HEK293 (cell line): ENCODE measurements around the gene SSH3.

Source experiments
- ATF2 ChIP-seq: fragments of 450-650 bp; formaldehyde crosslinking; IDR thresholded peaks from 2 replicates; pipeline ENCODE4 v1.5.1; 2016; ENCODE audit warnings: missing biosample characterization, missing genetic modification characterization, low read depth
- EGR2 ChIP-seq: fragments of 450-650 bp; formaldehyde crosslinking; IDR thresholded peaks from 2 replicates; pipeline ENCODE4 v1.5.1; 2016; ENCODE audit warnings: low read depth, missing biosample characterization, missing genetic modification characterization
- FEZF1 ChIP-seq: fragments of 450-650 bp; formaldehyde crosslinking; IDR thresholded peaks from 2 replicates; pipeline ENCODE4 v1.5.1; 2016; ENCODE audit warnings: missing biosample characterization, missing genetic modification characterization
- KLF16 ChIP-seq: fragments of 450-650 bp; formaldehyde crosslinking; IDR thresholded peaks from 2 replicates; pipeline ENCODE4 v1.5.1; 2017; ENCODE audit warnings: missing biosample characterization, missing genetic modification characterization
- YY1 ChIP-seq: fragments of 450-650 bp; formaldehyde crosslinking; IDR thresholded peaks from 2 replicates; pipeline ENCODE4 v1.5.1; 2018; ENCODE audit warnings: missing biosample characterization, missing genetic modification characterization
- ZNF112 ChIP-seq: fragments of 450-650 bp; formaldehyde crosslinking; IDR thresholded peaks from 2 replicates; pipeline ENCODE4 v1.5.0; 2017; ENCODE audit warnings: missing biosample characterization, missing genetic modification characterization
- ZNF335 ChIP-seq: fragments of 450-650 bp; formaldehyde crosslinking; conservative IDR thresholded peaks from 2 replicates; pipeline ENCODE4 v1.5.1; 2016; ENCODE audit warnings: missing biosample characterization, missing genetic modification characterization
- ZNF76 ChIP-seq: fragments of 450-650 bp; formaldehyde crosslinking; IDR thresholded peaks from 2 replicates; pipeline ENCODE4; 2016; ENCODE audit warnings: low read depth, missing biosample characterization, missing genetic modification characterization, borderline replicate concordance
- TF ChIP-seq, protein P1 (sequence below): fragments of 450-650 bp; IDR thresholded peaks from 2 replicates; pipeline ENCODE4 v1.5.1; 2018; ENCODE audit warnings: missing biosample characterization, mild to moderate bottlenecking, missing genetic modification characterization
- TF ChIP-seq, protein P2 (sequence below): fragments of 450-650 bp; formaldehyde crosslinking; IDR thresholded peaks from 2 replicates; pipeline ENCODE4 v1.5.1; 2016; ENCODE audit warnings: missing biosample characterization, missing genetic modification characterization
- TF ChIP-seq, protein P3 (sequence below): fragments of 450-650 bp; formaldehyde crosslinking; IDR thresholded peaks from 2 replicates; pipeline ENCODE4 v1.5.1; 2016; ENCODE audit warnings: missing biosample characterization, missing genetic modification characterization

GRCh38 chr11:67301313-67301921 lies 1.9 kb upstream of the SSH3 start:
- TF ChIP-seq ZNF112: no peak
- no peak for TF ChIP-seq ZNF76 (tag by site-specific recombination)
- TF ChIP-seq, protein P1, sequence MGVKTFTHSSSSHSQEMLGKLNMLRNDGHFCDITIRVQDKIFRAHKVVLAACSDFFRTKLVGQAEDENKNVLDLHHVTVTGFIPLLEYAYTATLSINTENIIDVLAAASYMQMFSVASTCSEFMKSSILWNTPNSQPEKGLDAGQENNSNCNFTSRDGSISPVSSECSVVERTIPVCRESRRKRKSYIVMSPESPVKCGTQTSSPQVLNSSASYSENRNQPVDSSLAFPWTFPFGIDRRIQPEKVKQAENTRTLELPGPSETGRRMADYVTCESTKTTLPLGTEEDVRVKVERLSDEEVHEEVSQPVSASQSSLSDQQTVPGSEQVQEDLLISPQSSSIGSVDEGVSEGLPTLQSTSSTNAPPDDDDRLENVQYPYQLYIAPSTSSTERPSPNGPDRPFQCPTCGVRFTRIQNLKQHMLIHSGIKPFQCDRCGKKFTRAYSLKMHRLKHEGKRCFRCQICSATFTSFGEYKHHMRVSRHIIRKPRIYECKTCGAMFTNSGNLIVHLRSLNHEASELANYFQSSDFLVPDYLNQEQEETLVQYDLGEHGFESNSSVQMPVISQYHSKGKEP (tag by site-specific recombination): no peak
- TF ChIP-seq, protein P2, sequence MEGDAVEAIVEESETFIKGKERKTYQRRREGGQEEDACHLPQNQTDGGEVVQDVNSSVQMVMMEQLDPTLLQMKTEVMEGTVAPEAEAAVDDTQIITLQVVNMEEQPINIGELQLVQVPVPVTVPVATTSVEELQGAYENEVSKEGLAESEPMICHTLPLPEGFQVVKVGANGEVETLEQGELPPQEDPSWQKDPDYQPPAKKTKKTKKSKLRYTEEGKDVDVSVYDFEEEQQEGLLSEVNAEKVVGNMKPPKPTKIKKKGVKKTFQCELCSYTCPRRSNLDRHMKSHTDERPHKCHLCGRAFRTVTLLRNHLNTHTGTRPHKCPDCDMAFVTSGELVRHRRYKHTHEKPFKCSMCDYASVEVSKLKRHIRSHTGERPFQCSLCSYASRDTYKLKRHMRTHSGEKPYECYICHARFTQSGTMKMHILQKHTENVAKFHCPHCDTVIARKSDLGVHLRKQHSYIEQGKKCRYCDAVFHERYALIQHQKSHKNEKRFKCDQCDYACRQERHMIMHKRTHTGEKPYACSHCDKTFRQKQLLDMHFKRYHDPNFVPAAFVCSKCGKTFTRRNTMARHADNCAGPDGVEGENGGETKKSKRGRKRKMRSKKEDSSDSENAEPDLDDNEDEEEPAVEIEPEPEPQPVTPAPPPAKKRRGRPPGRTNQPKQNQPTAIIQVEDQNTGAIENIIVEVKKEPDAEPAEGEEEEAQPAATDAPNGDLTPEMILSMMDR (tag by site-specific recombination): no peak
- no peak for TF ChIP-seq ATF2 (tag by site-specific recombination)
- no peak for TF ChIP-seq KLF16 (tag by site-specific recombination)
- TF ChIP-seq ZNF335 (tag by site-specific recombination): no peak
- TF ChIP-seq FEZF1 (tag by site-specific recombination): no peak
- TF ChIP-seq, protein P3, sequence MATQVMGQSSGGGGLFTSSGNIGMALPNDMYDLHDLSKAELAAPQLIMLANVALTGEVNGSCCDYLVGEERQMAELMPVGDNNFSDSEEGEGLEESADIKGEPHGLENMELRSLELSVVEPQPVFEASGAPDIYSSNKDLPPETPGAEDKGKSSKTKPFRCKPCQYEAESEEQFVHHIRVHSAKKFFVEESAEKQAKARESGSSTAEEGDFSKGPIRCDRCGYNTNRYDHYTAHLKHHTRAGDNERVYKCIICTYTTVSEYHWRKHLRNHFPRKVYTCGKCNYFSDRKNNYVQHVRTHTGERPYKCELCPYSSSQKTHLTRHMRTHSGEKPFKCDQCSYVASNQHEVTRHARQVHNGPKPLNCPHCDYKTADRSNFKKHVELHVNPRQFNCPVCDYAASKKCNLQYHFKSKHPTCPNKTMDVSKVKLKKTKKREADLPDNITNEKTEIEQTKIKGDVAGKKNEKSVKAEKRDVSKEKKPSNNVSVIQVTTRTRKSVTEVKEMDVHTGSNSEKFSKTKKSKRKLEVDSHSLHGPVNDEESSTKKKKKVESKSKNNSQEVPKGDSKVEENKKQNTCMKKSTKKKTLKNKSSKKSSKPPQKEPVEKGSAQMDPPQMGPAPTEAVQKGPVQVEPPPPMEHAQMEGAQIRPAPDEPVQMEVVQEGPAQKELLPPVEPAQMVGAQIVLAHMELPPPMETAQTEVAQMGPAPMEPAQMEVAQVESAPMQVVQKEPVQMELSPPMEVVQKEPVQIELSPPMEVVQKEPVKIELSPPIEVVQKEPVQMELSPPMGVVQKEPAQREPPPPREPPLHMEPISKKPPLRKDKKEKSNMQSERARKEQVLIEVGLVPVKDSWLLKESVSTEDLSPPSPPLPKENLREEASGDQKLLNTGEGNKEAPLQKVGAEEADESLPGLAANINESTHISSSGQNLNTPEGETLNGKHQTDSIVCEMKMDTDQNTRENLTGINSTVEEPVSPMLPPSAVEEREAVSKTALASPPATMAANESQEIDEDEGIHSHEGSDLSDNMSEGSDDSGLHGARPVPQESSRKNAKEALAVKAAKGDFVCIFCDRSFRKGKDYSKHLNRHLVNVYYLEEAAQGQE (tag by site-specific recombination): no peak
- no peak for TF ChIP-seq EGR2 (tag by site-specific recombination)
- TF ChIP-seq YY1 (tag by site-specific recombination): no peak
